HuH-7 (cell line): ENCODE results near the gene FXYD3.
"Not testable (repeated sequence)": the region's sequence is repeated elsewhere in the genome, so short reads cannot be mapped to it uniquely, and the experiment has no call there.

Experiments
- DNase-seq: peaks from one replicate; pipeline ENCODE4 v3.0.0; 2011; ENCODE audit warnings: low spot score

Gene FXYD3

GRCh38 chr19:35125270-35125717 is 9.7 kb downstream of the FXYD3 start:
- no peak for DNase-seq

GRCh38 chr19:35125749-35126623 is 10.4 kb downstream of the FXYD3 start:
- no peak for DNase-seq

GRCh38 chr19:35126624-35126959 is 11.0 kb downstream of the FXYD3 start:
- no peak for DNase-seq

GRCh38 chr19:35127871-35128270 is 12.2 kb downstream of the FXYD3 start:
- DNase-seq: no peak

GRCh38 chr19:35128398-35129057 is 12.9 kb downstream of the FXYD3 start:
- no peak for DNase-seq

GRCh38 chr19:35129724-35130274 is 14.2 kb downstream of the FXYD3 start:
- not testable (repeated sequence) for DNase-seq

- no peak for DNase-seq
These were observed 15.4 kb downstream of the FXYD3 start for GRCh38 chr19:35130761-35131720.

GRCh38 chr19:35132254-35132653 is 16.6 kb downstream of the FXYD3 start:
- no peak for DNase-seq

GRCh38 chr19:35133826-35134225 is 18.2 kb downstream of the FXYD3 start:
- no peak for DNase-seq

- no peak for DNase-seq
These were observed 19.1 kb downstream of the FXYD3 start, which contains the start of gene LGI4 for GRCh38 chr19:35134601-35135242. LGI4 (minus strand) TSS chr19:35135059; CDS start chr19:35134680, 379 bp downstream.

- DNase-seq: peak; percentile 99
These were observed 19.8 kb downstream of the FXYD3 start for GRCh38 chr19:35135389-35135909.

GRCh38 chr19:35136231-35136630 is 20.6 kb downstream of the FXYD3 start:
- no peak for DNase-seq

- no peak for DNase-seq
These were observed 21.5 kb downstream of the FXYD3 start for GRCh38 chr19:35136977-35137702.

GRCh38 chr19:35138305-35138892 is 22.8 kb downstream of the FXYD3 start, which contains the start of gene FXYD1:
FXYD1 (plus strand) TSS chr19:35138824; CDS start chr19:35140080, 1,256 bp downstream.
- no peak for DNase-seq

- no peak for DNase-seq
These were observed 24.8 kb downstream of the FXYD3 start for GRCh38 chr19:35140207-35140961.

GRCh38 chr19:35140962-35141836 is 25.6 kb downstream of the FXYD3 start:
- DNase-seq: peak; percentile 97

- DNase-seq: no peak
These were observed 26.4 kb downstream of the FXYD3 start for GRCh38 chr19:35141837-35142605.
